GM12875 (cell line): ENCODE data around the gene NINL.
"Not testable (repeated sequence)": the region's sequence is repeated elsewhere in the genome, so short reads cannot be mapped to it uniquely, and the experiment has no call there.

Source experiments
- H3K4me3 ChIP-seq: one replicate; pipeline ENCODE4 v1.5.1; 2011; ENCODE audit warnings: low read depth, low read length, control low read depth
- CTCF ChIP-seq: IDR thresholded peaks from 2 replicates; pipeline ENCODE4 v1.5.1; 2011; ENCODE audit warnings: low read depth, mild to moderate bottlenecking, control low read depth, inconsistent platforms, low read length, moderate library complexity, borderline replicate concordance; ENCODE audit not compliant: insufficient read depth

The NINL gene

GRCh38 chr20:25584905-25585704 is at the start of gene NINL:
Gene NINL, minus strand, starts transcription at chr20:25585531. Its CDS starts 58,944 bp downstream, at chr20:25526587.
- no peak for TF ChIP-seq CTCF
- no peak within 1 kb of the TSS for H3K4me3 ChIP-seq

DNA sequence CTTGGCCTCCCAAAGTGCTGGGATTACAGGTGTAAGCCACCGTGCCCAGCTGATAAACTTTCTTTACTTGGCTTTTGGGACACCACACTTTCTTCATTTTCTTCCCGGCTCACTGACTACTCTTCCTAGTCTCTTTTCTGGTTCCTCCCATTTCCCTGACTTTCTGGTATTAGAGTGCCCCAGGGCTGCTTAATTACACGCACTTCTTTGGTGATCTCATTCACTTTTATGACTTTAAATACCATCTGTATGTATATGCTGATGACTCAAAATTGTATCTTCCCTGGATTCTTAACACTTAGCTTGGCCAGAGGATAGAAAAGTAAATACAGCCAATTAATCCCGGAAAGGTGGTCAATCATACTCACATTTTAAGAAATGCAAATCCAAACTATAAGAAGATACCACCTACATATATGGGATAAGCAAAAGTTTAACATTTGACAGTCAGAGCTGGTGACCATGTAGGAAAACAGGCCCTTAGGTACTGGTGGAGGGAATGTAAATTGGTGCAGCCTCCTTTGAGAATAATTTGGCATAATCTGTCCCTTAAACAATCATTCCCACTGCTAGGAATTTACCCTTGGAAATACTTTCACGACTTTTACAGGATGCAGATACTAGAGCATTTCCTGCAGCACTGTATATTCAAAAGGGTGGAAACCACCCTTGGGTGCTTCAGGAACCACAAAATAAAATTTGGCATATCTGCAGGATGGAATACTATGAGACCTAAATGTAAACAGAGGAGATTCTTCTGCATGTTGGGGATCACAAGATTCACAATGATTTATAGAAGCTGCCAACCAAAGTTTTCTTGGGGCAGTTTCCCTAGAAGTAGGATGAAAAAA is 47.8 kb upstream of the NINL start:
- H3K4me3 ChIP-seq, result no peak overlapping the region
- TF ChIP-seq CTCF, result no peak

GRCh38 chr20:25630615-25631014 is 45.3 kb upstream of the NINL start:
- not testable (repeated sequence) for H3K4me3 ChIP-seq

DNA sequence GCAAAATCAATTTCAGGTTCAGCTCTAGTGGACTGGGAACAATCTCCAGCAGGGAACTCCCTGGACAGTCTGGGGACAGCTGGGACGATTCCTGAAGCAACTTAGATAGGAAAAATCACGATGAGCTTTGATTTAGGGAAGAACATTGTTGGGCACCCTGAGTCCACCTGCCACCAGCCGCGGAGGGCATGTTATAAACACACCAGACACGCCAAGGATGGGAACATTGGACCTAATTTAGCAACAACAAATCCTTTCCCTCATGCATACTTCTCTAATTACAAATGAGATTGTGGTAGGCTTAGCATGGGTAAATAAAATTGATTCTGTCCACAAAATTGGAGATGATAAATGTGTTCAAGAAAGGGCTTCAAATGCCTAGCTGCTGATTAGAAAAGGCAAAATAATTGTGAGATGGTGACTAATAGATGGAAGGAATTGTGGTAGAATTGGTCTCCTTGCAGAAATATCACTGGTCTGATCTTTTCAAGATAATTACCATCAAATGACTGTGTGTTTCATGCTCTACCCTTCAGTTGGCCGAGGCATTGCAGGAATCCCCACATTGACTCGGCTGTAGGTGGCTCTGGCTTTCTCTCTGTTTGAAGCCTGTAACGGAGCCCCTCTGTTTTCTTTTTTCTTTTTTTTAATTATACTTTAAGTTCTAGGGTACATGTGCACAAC is 44.6 kb upstream of the NINL start:
- no peak overlapping the region for H3K4me3 ChIP-seq
- no peak for TF ChIP-seq CTCF

GRCh38 chr20:25626779-25627178 is 41.4 kb upstream of the NINL start:
- H3K4me3 ChIP-seq, result no peak overlapping the region
- no peak for TF ChIP-seq CTCF

DNA sequence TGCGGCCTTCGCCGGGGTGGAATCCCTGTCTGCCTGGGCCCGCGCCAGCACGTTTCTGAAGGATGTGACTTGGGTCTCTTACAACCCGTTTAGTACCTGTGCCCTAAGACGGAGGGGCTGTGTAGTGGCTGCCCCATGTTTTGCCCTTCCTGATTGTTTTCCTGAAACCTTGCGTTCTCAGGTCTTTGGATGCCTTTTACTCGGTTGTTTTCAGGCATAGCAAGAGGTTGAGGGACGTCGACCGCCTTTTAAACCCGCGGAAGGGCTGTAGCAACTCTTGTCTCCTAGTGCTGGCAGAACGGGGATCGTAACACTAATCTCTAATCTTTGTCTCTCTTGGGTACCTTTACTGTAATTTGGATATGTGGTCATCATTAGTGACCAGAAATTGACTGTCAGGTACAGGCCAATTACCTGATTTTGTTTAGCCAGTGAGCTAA is 39.2 kb upstream of the NINL start:
- TF ChIP-seq CTCF, result no peak
- H3K4me3 ChIP-seq, result peak overlapping the region; percentile 58
